Suprapubic skin (tissue), 4 donors: ENCODE measurements around the gene FZD4. TPM values are rescaled to one million over a fixed set of nuclear protein-coding genes. Genes with fewer than 3 reads are reported as not detected.

Source experiments
- DNase-seq, 2 donors: peaks; one replicate each; pipeline ENCODE4 v3.0.0-alpha.2; 2019; ENCODE audit warnings: low spot score in 2 of 2
- H3K27ac ChIP-seq: fragments of 200-600 bp; sonication (generic); one replicate; pipeline ENCODE4 v1.5.1; 2019
- H3K27me3 ChIP-seq: fragments of 200-600 bp; sonication (generic); one replicate; pipeline ENCODE4 v1.5.1; 2019
- H3K36me3 ChIP-seq: fragments of 200-600 bp; sonication (generic); one replicate; pipeline ENCODE4 v1.5.1; 2019
- H3K4me1 ChIP-seq: fragments of 200-600 bp; sonication (generic); one replicate; pipeline ENCODE4 v1.5.1; 2019
- H3K4me3 ChIP-seq: fragments of 200-600 bp; sonication (generic); one replicate; pipeline ENCODE4 v1.5.1; 2019; ENCODE audit warnings: mild to moderate bottlenecking
- H3K9me3 ChIP-seq: fragments of 200-600 bp; sonication (generic); one replicate; pipeline ENCODE4 v1.5.1; 2019
- EP300 ChIP-seq: sonication (generic); formaldehyde crosslinking; IDR thresholded peaks from one replicate; pipeline ENCODE4 v1.6.1; 2017; ENCODE audit warnings: antibody characterized with exemption
- POLR2A ChIP-seq, 2 donors: fragments of 450-650 bp; IDR thresholded peaks; one replicate each; pipeline ENCODE4 v1.6.1; 2017; ENCODE audit warnings: antibody characterized with exemption in 2 of 2, mild to moderate bottlenecking in 2 of 2, moderate library complexity in 2 of 2
- POLR2AphosphoS5 ChIP-seq, 3 donors: sonication (generic); formaldehyde crosslinking; IDR thresholded peaks; one replicate each; pipeline ENCODE4 v1.6.1; 2017; ENCODE audit warnings: antibody characterized with exemption in 3 of 3
- WGBS: methylation state at CpG from one replicate; pipeline ENCODE4 v1.1.5; 2018; 5-methylcytosine and 5-hydroxymethylcytosine counted together
- total RNA-seq, 4 donors: library from RNA; depleted of rRNA; stranded (reverse); fragments of >200 nt; gene quantifications; one replicate each; pipeline ENCODE4 v1.1.0, GENCODE V29; 2016
- TF ChIP-seq, protein P1 (sequence below), 2 donors: fragments of 200-600 bp in 1 of 2; fragments of 450-650 bp in 1 of 2; sonication (generic) in 1 of 2; IDR thresholded peaks; one replicate each; pipeline ENCODE4 v1.5.1; 2016 to 2019; ENCODE audit warnings: antibody characterized with exemption in 2 of 2, mild to moderate bottlenecking in 1 of 2, moderate library complexity in 1 of 2

FZD4 gene
- total RNA-seq, 4 donors from 2014 or later, result 9.1 to 25.2 (median 15.5) TPM

DNA sequence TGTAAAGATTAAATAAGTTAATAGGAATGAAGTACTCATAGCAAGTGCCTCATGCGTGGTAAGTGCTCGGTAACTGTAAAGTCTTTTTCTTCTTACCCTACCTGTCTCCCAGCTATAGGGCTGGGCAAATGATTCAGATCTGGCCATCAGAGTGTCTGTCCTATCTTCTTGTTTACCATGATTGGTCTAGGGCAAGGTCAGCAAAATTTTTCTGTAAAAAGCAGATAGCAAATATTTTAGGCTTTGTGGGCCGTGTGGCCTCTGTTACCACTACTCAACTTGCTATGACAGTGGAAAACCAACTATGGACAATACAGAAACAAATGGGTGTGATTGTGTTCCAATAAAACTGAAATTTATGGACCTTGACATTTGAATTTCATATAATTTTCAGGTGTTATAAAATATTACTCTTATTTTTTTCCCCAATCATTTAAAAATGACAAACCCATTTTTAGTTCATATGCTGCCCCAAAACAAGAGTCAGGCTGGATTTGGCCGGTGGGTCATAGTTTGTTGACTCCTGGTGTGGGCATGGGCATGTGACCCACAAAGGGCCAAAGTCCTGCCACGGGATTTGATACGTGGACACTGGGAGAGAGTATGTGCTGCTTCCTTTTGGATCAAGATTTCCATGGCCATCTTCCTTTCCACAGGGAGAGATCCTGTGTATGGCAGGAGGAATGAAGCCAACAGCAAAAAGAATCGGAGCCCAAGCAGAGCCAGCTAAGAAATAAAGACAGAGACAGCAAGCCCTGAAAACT is 26.8 kb upstream of the FZD4 start:
- Histone ChIP-seq H3K4me3 (no peak overlapping the region), H3K9me3 (no peaks in the 10 kb centered on the region), H3K36me3 (no peaks in the 10 kb centered on the region), H3K27me3 (no peaks in the 10 kb centered on the region), H3K4me1 (peaks cover 5% of the 10 kb centered on the region), H3K27ac (peak overlapping the region; percentile 19)
- WGBS, result 84% methylated on average over 7 of the region's 7 CpGs
- no peak for DNase-seq
- no peak for TF ChIP-seq POLR2A (IDR thresholded peaks at IDR 0.05)
- TF ChIP-seq EP300, result no peak
- TF ChIP-seq, protein P1, sequence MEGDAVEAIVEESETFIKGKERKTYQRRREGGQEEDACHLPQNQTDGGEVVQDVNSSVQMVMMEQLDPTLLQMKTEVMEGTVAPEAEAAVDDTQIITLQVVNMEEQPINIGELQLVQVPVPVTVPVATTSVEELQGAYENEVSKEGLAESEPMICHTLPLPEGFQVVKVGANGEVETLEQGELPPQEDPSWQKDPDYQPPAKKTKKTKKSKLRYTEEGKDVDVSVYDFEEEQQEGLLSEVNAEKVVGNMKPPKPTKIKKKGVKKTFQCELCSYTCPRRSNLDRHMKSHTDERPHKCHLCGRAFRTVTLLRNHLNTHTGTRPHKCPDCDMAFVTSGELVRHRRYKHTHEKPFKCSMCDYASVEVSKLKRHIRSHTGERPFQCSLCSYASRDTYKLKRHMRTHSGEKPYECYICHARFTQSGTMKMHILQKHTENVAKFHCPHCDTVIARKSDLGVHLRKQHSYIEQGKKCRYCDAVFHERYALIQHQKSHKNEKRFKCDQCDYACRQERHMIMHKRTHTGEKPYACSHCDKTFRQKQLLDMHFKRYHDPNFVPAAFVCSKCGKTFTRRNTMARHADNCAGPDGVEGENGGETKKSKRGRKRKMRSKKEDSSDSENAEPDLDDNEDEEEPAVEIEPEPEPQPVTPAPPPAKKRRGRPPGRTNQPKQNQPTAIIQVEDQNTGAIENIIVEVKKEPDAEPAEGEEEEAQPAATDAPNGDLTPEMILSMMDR (IDR thresholded peaks at IDR 0.05), result no peak
- TF ChIP-seq POLR2AphosphoS5 (IDR thresholded peaks at IDR 0.05), result no peak

DNA sequence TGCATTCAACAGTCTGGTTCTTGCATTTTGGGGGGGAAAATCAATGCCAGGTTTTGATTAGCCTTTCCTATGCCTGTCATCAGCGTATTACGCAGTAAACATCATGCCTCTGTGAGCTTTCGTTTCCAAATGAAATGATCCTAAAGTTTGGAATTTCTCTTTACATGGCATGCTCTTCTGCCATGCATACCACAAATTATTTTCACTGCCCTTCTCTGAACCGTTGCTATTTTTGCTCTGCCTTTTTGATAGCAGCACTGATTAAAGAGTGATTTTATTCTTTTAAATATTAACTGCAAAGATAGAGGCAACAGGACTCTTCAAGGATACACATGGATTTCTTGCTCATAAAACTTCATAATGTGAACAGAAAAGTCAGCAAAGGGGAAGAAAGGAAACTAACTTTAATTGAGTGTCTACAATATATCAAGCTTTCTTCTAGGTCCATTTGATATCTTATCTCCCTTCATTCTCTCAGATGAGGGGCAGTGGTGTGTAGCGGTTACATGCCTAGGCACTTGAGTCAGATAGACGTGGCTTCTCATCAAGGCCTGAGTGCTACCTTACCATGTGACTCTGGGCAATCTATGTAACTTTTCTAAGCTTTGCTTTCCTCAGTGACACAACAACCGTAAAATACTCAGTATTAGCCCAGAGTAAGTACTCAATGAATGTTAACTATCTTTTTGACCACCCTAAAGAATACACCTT is 25.0 kb upstream of the FZD4 start:
- no peak for DNase-seq
- Histone ChIP-seq H3K27ac (no peak overlapping the region), H3K4me3 (no peak overlapping the region), H3K36me3 (no peaks in the 10 kb centered on the region), H3K27me3 (no peaks in the 10 kb centered on the region), H3K4me1 (peaks cover 5% of the 10 kb centered on the region), H3K9me3 (no peaks in the 10 kb centered on the region)
- WGBS, result 79% methylated on average over 7 of the region's 7 CpGs
- TF ChIP-seq POLR2A (IDR thresholded peaks at IDR 0.05) (no peak), POLR2AphosphoS5 (IDR thresholded peaks at IDR 0.05) (no peak), EP300 (no peak)
- TF ChIP-seq, protein P1 (IDR thresholded peaks at IDR 0.05), result no peak

DNA sequence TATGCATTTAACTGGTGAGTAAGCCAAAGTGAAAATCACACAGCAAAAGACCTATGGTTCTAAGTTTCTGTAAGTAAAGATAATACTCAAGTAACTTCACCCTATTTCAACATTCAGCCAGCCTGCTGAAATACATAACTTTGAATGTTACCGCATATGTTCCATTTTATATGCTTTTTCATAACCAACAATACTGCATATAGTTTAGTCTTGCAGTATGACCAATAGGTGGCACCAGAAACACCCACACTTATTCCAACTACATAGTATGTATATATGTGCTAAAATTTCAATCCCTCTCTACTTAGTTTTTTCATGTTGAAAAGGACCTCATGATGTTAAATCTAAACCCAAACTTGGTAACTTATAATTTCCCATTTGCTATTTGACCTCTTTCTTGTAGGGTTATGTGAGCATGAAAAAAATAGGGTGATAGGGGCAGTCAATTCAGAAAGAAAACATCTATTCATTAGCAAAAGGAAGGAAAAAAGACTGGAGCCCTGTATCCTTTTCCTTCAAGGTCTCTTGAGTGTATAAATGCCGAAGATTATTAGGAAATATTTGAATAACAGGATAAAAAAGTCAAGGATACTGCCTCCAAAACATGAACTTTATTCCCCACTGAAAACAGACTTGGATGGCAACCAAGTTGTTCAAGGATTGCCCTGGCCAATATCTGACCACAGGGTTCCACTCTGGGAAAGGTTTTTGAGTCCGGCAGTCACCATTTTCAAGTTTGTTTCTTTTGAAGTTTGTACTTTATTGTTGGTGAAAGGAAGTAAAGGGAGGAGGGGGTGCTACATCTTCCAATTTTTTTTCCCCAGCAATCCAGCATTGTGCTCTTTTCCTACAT is 23.8 kb upstream of the FZD4 start:
- no peaks in the 10 kb centered on the region for H3K36me3 ChIP-seq
- no peaks in the 10 kb centered on the region for H3K4me1 ChIP-seq
- 57% methylated on average over 3 of the region's 3 CpGs for WGBS
- TF ChIP-seq, protein P1 (IDR thresholded peaks at IDR 0.05), result peak in 1 of 2 donors; percentile 35
- no peak for TF ChIP-seq POLR2AphosphoS5 (IDR thresholded peaks at IDR 0.05)
- no peak overlapping the region for H3K4me3 ChIP-seq
- H3K9me3 ChIP-seq, result no peaks in the 10 kb centered on the region
- H3K27ac ChIP-seq, result no peak overlapping the region
- H3K27me3 ChIP-seq, result no peaks in the 10 kb centered on the region
- no peak for DNase-seq

DNA sequence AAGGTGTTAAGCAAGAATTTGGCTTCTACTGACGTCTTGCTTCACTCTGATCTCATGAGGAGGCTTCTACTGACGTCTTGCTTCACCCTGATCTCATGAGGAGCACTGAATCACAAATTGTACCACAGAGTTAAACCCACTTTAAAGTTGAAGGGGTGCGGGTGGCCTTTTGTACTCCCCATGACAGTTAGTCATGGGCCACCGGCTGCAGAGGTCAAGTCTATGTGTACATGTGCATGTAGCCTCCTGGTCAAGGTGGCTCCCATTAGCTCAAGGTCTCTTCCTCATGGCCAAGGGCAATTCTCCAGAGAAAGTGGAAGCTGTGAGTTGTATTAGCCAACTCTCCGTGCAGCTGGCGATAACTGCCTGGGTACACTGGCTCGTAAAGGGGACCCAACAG is 23.1 kb upstream of the FZD4 start:
- Histone ChIP-seq H3K4me1 (no peaks in the 10 kb centered on the region), H3K27ac (no peak overlapping the region), H3K4me3 (no peak overlapping the region), H3K36me3 (no peaks in the 10 kb centered on the region), H3K9me3 (no peaks in the 10 kb centered on the region), H3K27me3 (no peaks in the 10 kb centered on the region)
- DNase-seq, result no peak
- TF ChIP-seq EP300 (no peak), POLR2A (IDR thresholded peaks at IDR 0.05) (no peak), POLR2AphosphoS5 (IDR thresholded peaks at IDR 0.05) (no peak)
- TF ChIP-seq, protein P1 (IDR thresholded peaks at IDR 0.05), result no peak
- WGBS, result 82% methylated on average over 7 of the region's 7 CpGs
